Measurements from ENCODE around the gene ZNF365.

The ZNF365 gene

GRCh38 chr10:62450912-62451610, 76.9 kb downstream of the ZNF365 start:
- Histone ChIP-seq H3K9me3 (no peaks in the 10 kb centered on the region), H3K4me1 (no peaks in the 10 kb centered on the region), H3K36me3 (replicated peaks) (no peaks in the 10 kb centered on the region), H3K4me3 (no peak overlapping the region), H3K27me3 (ENCODE audit: low read depth) (peaks cover 3% of the 10 kb centered on the region; the same call in 1 of the 2 replicates)
- in situ Hi-C loops (cut with MboI; ENCODE audit: low sequenced_read_pairs): no loop called here
- no peak for DNase-seq (ENCODE audit: low spot score in 2 of 2)

GRCh38 chr10:62451611-62451975, 77.4 kb downstream of the ZNF365 start:
- DNase-seq (ENCODE audit: low spot score in 2 of 2): no peak
- Histone ChIP-seq H3K4me1 (no peaks in the 10 kb centered on the region), H3K27me3 (ENCODE audit: low read depth) (peaks cover 3% of the 10 kb centered on the region; the same call in 1 of the 2 replicates), H3K36me3 (replicated peaks) (no peaks in the 10 kb centered on the region), H3K9me3 (no peaks in the 10 kb centered on the region), H3K4me3 (no peak overlapping the region)
- in situ Hi-C loops (cut with MboI; ENCODE audit: low sequenced_read_pairs): no loop called here

Data from HAP-1 (cell line).